ENCODE measurements around the gene KCNG1.
"Not testable (repeated sequence)": the region's sequence is repeated elsewhere in the genome, so short reads cannot be mapped to it uniquely, and the experiment has no call there.

The KCNG1 gene

GRCh38 chr20:51046021-51046985 is 23.4 kb upstream of the KCNG1 start:
- Histone ChIP-seq H3K4me3 (ENCODE audit: low read depth, low read length, poor library complexity, severe bottlenecking) (no peak overlapping the region), H3K79me2 (ENCODE audit: insufficient read depth, low read length) (no peaks in the 10 kb centered on the region), H3K9me2 (ENCODE audit: low read depth, low read length) (no peaks in the 10 kb centered on the region), H3K9me3 (ENCODE audit: low read length) (no peaks in the 10 kb centered on the region), H3K27me3 (ENCODE audit: insufficient read depth, low read length) (no peaks in the 10 kb centered on the region; the same call in 1 of the 2 replicates), H4K20me1 (ENCODE audit: insufficient read depth, low read length) (no peaks in the 10 kb centered on the region), H2AFZ (ENCODE audit: low read length) (no peak overlapping the region), H3K36me3 (ENCODE audit: insufficient read depth, low read length) (no peaks in the 10 kb centered on the region), H3K9ac (ENCODE audit: low read length) (no peak overlapping the region), H3K4me1 (ENCODE audit: insufficient read depth, low read length, severe bottlenecking) (no peaks in the 10 kb centered on the region), H3F3A (ENCODE audit: insufficient read depth, low read length) (no peaks in the 10 kb centered on the region), H3K27ac (ENCODE audit: low read depth, low read length, poor library complexity, severe bottlenecking) (no peak overlapping the region), H3K4me2 (ENCODE audit: low read length) (no peak overlapping the region)
- TF ChIP-seq CTCF (IDR thresholded peaks at IDR 0.05; ENCODE audit: low read length) (0 out of 2 replicates have a peak, but pooled peaks have one; percentile 5), EZH2 (IDR thresholded peaks at IDR 0.05; ENCODE audit: borderline replicate concordance, low read length) (no peak)

GRCh38 chr20:51045492-51045891 is 22.6 kb upstream of the KCNG1 start:
- H3K4me3 ChIP-seq (ENCODE audit: low read depth, low read length, poor library complexity, severe bottlenecking); H3F3A ChIP-seq (ENCODE audit: insufficient read depth, low read length); H3K79me2 ChIP-seq (ENCODE audit: insufficient read depth, low read length); H3K9me3 ChIP-seq (ENCODE audit: low read length); H3K4me2 ChIP-seq (ENCODE audit: low read length); H3K27me3 ChIP-seq (ENCODE audit: insufficient read depth, low read length); H3K4me1 ChIP-seq (ENCODE audit: insufficient read depth, low read length, severe bottlenecking); H3K36me3 ChIP-seq (ENCODE audit: insufficient read depth, low read length); H2AFZ ChIP-seq (ENCODE audit: low read length); H3K27ac ChIP-seq (ENCODE audit: low read depth, low read length, poor library complexity, severe bottlenecking); H4K20me1 ChIP-seq (ENCODE audit: insufficient read depth, low read length); H3K9me2 ChIP-seq (ENCODE audit: low read depth, low read length); H3K9ac ChIP-seq (ENCODE audit: low read length): not testable (repeated sequence)

- Histone ChIP-seq H3K36me3 (ENCODE audit: insufficient read depth, low read length) (no peaks in the 10 kb centered on the region), H3F3A (ENCODE audit: insufficient read depth, low read length) (no peaks in the 10 kb centered on the region), H3K4me2 (ENCODE audit: low read length) (no peak overlapping the region), H2AFZ (ENCODE audit: low read length) (no peak overlapping the region), H3K27ac (ENCODE audit: low read depth, low read length, poor library complexity, severe bottlenecking) (no peak overlapping the region), H3K4me1 (ENCODE audit: insufficient read depth, low read length, severe bottlenecking) (no peaks in the 10 kb centered on the region), H3K9ac (ENCODE audit: low read length) (no peak overlapping the region), H3K9me2 (ENCODE audit: low read depth, low read length) (no peaks in the 10 kb centered on the region), H3K9me3 (ENCODE audit: low read length) (no peaks in the 10 kb centered on the region), H3K79me2 (ENCODE audit: insufficient read depth, low read length) (no peaks in the 10 kb centered on the region), H3K4me3 (ENCODE audit: low read depth, low read length, poor library complexity, severe bottlenecking) (no peak overlapping the region), H3K27me3 (ENCODE audit: insufficient read depth, low read length) (no peaks in the 10 kb centered on the region; the same call in 1 of the 2 replicates), H4K20me1 (ENCODE audit: insufficient read depth, low read length) (no peaks in the 10 kb centered on the region)
- TF ChIP-seq CTCF (IDR thresholded peaks at IDR 0.05; ENCODE audit: low read length): no peak
- no peak for TF ChIP-seq EZH2 (IDR thresholded peaks at IDR 0.05; ENCODE audit: borderline replicate concordance, low read length)
Measured at GRCh38 chr20:51044796-51045195, 21.9 kb upstream of the KCNG1 start.
